ENCODE data around the gene MTMR3. TPM values are rescaled to one million over a fixed set of nuclear protein-coding genes. Genes with fewer than 3 reads are reported as not detected.

MTMR3 gene
- total and polyA plus RNA-seq, 11 donors = 9.6 to 44.8 (median 34.6) TPM

- H3K4me1 ChIP-seq = peaks cover 0 to 74% (median 59%) of the 10 kb centered on the region in 12 donors
- H3K4me3 ChIP-seq = no peak overlapping the region
- no peak for DNase-seq
- no peaks in the 10 kb centered on the region for H3K36me3 ChIP-seq
- peak in 1 of 4 donors; percentile 44 for ATAC-seq
- no peaks in the 10 kb centered on the region for H3K27me3 ChIP-seq
- intact Hi-C loops (cut with DNase I) = loop anchor here in 3 of 10 donors (10.0 kb wide), 2 partner anchors 53 to 63 kb away; partner anchors contain the start of gene MTMR3 (in 2 of the 3)
- H3K27ac ChIP-seq = peak overlapping the region in 3 of 12 donors; percentile 5 to 25 (median 16)
- H3K9me3 ChIP-seq = no peaks in the 10 kb centered on the region
- TF ChIP-seq, protein P1, sequence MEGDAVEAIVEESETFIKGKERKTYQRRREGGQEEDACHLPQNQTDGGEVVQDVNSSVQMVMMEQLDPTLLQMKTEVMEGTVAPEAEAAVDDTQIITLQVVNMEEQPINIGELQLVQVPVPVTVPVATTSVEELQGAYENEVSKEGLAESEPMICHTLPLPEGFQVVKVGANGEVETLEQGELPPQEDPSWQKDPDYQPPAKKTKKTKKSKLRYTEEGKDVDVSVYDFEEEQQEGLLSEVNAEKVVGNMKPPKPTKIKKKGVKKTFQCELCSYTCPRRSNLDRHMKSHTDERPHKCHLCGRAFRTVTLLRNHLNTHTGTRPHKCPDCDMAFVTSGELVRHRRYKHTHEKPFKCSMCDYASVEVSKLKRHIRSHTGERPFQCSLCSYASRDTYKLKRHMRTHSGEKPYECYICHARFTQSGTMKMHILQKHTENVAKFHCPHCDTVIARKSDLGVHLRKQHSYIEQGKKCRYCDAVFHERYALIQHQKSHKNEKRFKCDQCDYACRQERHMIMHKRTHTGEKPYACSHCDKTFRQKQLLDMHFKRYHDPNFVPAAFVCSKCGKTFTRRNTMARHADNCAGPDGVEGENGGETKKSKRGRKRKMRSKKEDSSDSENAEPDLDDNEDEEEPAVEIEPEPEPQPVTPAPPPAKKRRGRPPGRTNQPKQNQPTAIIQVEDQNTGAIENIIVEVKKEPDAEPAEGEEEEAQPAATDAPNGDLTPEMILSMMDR (IDR thresholded peaks at IDR 0.05) = no peak
- no peak for TF ChIP-seq POLR2A (IDR thresholded peaks at IDR 0.05)
- WGBS, 4 donors = 42 to 57% (median 45%) methylated on average over 4 of the region's 4 CpGs
These were observed 64.7 kb downstream of the MTMR3 start for GRCh38 chr22:29947410-29948384.

DNA sequence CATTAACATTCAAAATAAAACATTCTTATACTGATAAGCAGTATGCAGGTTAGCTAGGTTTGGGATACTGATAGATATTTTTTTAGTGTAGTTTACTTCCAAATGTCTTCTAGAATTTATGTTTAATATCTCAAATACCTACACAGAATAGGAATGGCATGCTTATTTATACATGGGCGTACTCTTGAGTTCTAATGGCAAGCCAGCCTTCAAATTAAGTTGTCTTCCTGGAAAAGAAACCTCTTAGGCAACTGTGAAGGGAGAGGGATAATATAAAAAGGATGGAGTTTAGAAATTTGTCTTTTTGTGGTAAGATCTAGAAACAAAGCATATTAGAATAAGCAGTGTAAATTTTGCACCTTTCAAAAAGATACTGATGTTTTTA, 65.4 kb downstream of the MTMR3 start:
- Histone ChIP-seq H3K4me3 (no peak overlapping the region), H3K4me1 (peaks cover 0 to 75% (median 64%) of the 10 kb centered on the region in 12 donors), H3K27me3 (no peaks in the 10 kb centered on the region), H3K9me3 (no peaks in the 10 kb centered on the region), H3K27ac (peak overlapping the region in 3 of 12 donors; percentile 16 to 25 (median 24)), H3K36me3 (no peaks in the 10 kb centered on the region)
- TF ChIP-seq, protein P1 (IDR thresholded peaks at IDR 0.05) = no peak
- no peak for TF ChIP-seq POLR2A (IDR thresholded peaks at IDR 0.05)
- DNase-seq (no peak), ATAC-seq (no peak)
- WGBS, 4 donors = 57 to 76% (median 67%) methylated on average over 1 of the region's 1 CpG
- intact Hi-C loops (cut with DNase I) = loop anchor here in 3 of 10 donors (10.0 kb wide), 2 partner anchors 54 to 64 kb away; partner anchors contain the start of gene MTMR3 (in 2 of the 3)

GRCh38 chr22:29949872-29950271, 66.9 kb downstream of the MTMR3 start:
- no peak overlapping the region for H3K27ac ChIP-seq
- ATAC-seq (no peak), DNase-seq (no peak)
- peaks cover 0 to 68% (median 59%) of the 10 kb centered on the region in 12 donors for H3K4me1 ChIP-seq
- 47 to 67% (median 54%) methylated on average over 3 of the region's 3 CpGs for WGBS, 4 donors
- H3K4me3 ChIP-seq = no peak overlapping the region
- H3K9me3 ChIP-seq = no peaks in the 10 kb centered on the region
- no peaks in the 10 kb centered on the region for H3K27me3 ChIP-seq
- no peak for TF ChIP-seq POLR2A (IDR thresholded peaks at IDR 0.05)
- TF ChIP-seq, protein P1 (IDR thresholded peaks at IDR 0.05) = no peak
- no peaks in the 10 kb centered on the region for H3K36me3 ChIP-seq
- intact Hi-C loops (cut with DNase I) = loop anchor here in 3 of 10 donors (10.0 kb wide), 2 partner anchors 55 to 65 kb away; partner anchors contain the start of gene MTMR3 (in 2 of the 3)

GRCh38 chr22:29951791-29952413, 68.9 kb downstream of the MTMR3 start:
- intact Hi-C loops (cut with DNase I) = no loop called here
- H3K36me3 ChIP-seq = no peaks in the 10 kb centered on the region
- H3K27ac ChIP-seq = no peak overlapping the region
- H3K4me1 ChIP-seq = peaks cover 0 to 51% (median 44%) of the 10 kb centered on the region in 12 donors
- DNase-seq = no peak
- ATAC-seq = no peak
- no peaks in the 10 kb centered on the region for H3K27me3 ChIP-seq
- no peak overlapping the region for H3K4me3 ChIP-seq
- WGBS, 4 donors = 78 to 85% (median 80%) methylated on average over 8 of the region's 8 CpGs
- TF ChIP-seq POLR2A (IDR thresholded peaks at IDR 0.05) = no peak
- TF ChIP-seq, protein P1 (IDR thresholded peaks at IDR 0.05) = no peak
- no peaks in the 10 kb centered on the region for H3K9me3 ChIP-seq
